Endometrial microvascular endothelial cells (primary cell): ENCODE measurements around the gene RNF175. TPM values are rescaled to one million over a fixed set of nuclear protein-coding genes. Genes with fewer than 3 reads are reported as not detected.

ENCODE experiments used
- in situ Hi-C: cut with HindIII; loops from 2 replicates; pipeline ENCODE4 v1.10.0; 2017; ENCODE audit warnings: low sequenced_read_pairs, low pct_unique_long_range_greater_than_20kb; ENCODE audit errors: inconsistent ontology term
- total RNA-seq: library from RNA; depleted of rRNA; stranded (reverse); fragments of >200 nt; gene quantifications from one replicate; pipeline ENCODE4 v1.2.3, GENCODE V29; 2015; ENCODE audit errors: inconsistent ontology term

The RNF175 gene
- total RNA-seq, 1 donor from 2014 or later: not detected

- in situ Hi-C loops: no loop called here
Observed at GRCh38 chr4:153757407-153757806, 2.4 kb downstream of the RNF175 start.

GRCh38 chr4:153755186-153755585 lies 4.6 kb downstream of the RNF175 start:
- in situ Hi-C loops: no loop called here

- in situ Hi-C loops: no loop called here
Observed at GRCh38 chr4:153750197-153750817, 9.5 kb downstream of the RNF175 start.

- in situ Hi-C loops: no loop called here
Observed at GRCh38 chr4:153748378-153748777, 11.4 kb downstream of the RNF175 start.

GRCh38 chr4:153747406-153747955 lies 12.3 kb downstream of the RNF175 start:
- in situ Hi-C loops: no loop called here

- in situ Hi-C loops: no loop called here
Observed at GRCh38 chr4:153745651-153746050, 14.2 kb downstream of the RNF175 start.

- in situ Hi-C loops: no loop called here
Observed at GRCh38 chr4:153741541-153741940, 18.3 kb downstream of the RNF175 start.

GRCh38 chr4:153735906-153736461 lies 23.8 kb downstream of the RNF175 start:
- in situ Hi-C loops: no loop called here

- in situ Hi-C loops: no loop called here
Observed at GRCh38 chr4:153733751-153734448, 25.9 kb downstream of the RNF175 start.

- in situ Hi-C loops: no loop called here
Observed at GRCh38 chr4:153731239-153731638, 28.6 kb downstream of the RNF175 start.

- in situ Hi-C loops: no loop called here
Observed at GRCh38 chr4:153729895-153730294, 29.9 kb downstream of the RNF175 start.

GRCh38 chr4:153728660-153729059 lies 31.2 kb downstream of the RNF175 start:
- in situ Hi-C loops: no loop called here

- in situ Hi-C loops: no loop called here
Observed at GRCh38 chr4:153728151-153728550, 31.7 kb downstream of the RNF175 start.

- in situ Hi-C loops: no loop called here
Observed at GRCh38 chr4:153725831-153726154, 34.0 kb downstream of the RNF175 start.

GRCh38 chr4:153725136-153725830 lies 34.5 kb downstream of the RNF175 start:
- in situ Hi-C loops: no loop called here

- in situ Hi-C loops: no loop called here
Observed at GRCh38 chr4:153724606-153725005, 35.2 kb downstream of the RNF175 start.

- in situ Hi-C loops: no loop called here
Observed at GRCh38 chr4:153722036-153722435, 37.8 kb downstream of the RNF175 start.

GRCh38 chr4:153713866-153714646 lies 45.8 kb downstream of the RNF175 start:
- in situ Hi-C loops: no loop called here

GRCh38 chr4:153710681-153711080 lies 49.1 kb downstream of the RNF175 start:
- in situ Hi-C loops: no loop called here
